GM21737 (cell line): ENCODE data around the gene SLC25A22.

Source experiments
- ATAC-seq: cut with Tn5 transposase; IDR thresholded peaks from one replicate; pipeline ENCODE4 v1.9.1; 2021; ENCODE audit warnings: mild to moderate bottlenecking, moderate library complexity; ENCODE audit not compliant: unreplicated experiment

Gene SLC25A22

GRCh38 chr11:774873-775592 is 23.0 kb downstream of the SLC25A22 start:
- no peak for ATAC-seq

- ATAC-seq, result no peak
Observed at GRCh38 chr11:773830-774229, 24.3 kb downstream of the SLC25A22 start.

GRCh38 chr11:773425-773824 is 24.7 kb downstream of the SLC25A22 start:
- no peak for ATAC-seq

- ATAC-seq, result no peak
Observed at GRCh38 chr11:772429-773390, 25.4 kb downstream of the SLC25A22 start.

GRCh38 chr11:771617-772204 is 26.4 kb downstream of the SLC25A22 start:
- ATAC-seq, result no peak

GRCh38 chr11:770642-771616 is 27.2 kb downstream of the SLC25A22 start:
- no peak for ATAC-seq

- no peak for ATAC-seq
Observed at GRCh38 chr11:769887-770641, 28.0 kb downstream of the SLC25A22 start.

- no peak for ATAC-seq
Observed at GRCh38 chr11:767238-767637, 30.8 kb downstream of the SLC25A22 start.

- no peak for ATAC-seq
Observed at GRCh38 chr11:766936-767210, 31.2 kb downstream of the SLC25A22 start.

GRCh38 chr11:766106-766935 is 31.8 kb downstream of the SLC25A22 start:
- no peak for ATAC-seq

GRCh38 chr11:765802-766091 is 32.3 kb downstream of the SLC25A22 start:
- no peak for ATAC-seq

GRCh38 chr11:765025-765801 is 32.9 kb downstream of the SLC25A22 start:
- no peak for ATAC-seq

- ATAC-seq, result no peak
Observed at GRCh38 chr11:764322-765024, 33.6 kb downstream of the SLC25A22 start.

- ATAC-seq, result no peak
Observed at GRCh38 chr11:763549-764321, 34.3 kb downstream of the SLC25A22 start.

- no peak for ATAC-seq
Observed at GRCh38 chr11:763073-763463, 35.0 kb downstream of the SLC25A22 start.

- ATAC-seq, result no peak
Observed at GRCh38 chr11:762421-763072, 35.5 kb downstream of the SLC25A22 start.
